NCI-H2227 (cell line): ENCODE results near the gene LAMA2.

ENCODE experiments used
- DNase-seq: peaks from one replicate; lab custom pipeline; 2025; ENCODE audit not compliant: unreplicated experiment; lab: John Stamatoyannopoulos, UW

Gene LAMA2

DNA sequence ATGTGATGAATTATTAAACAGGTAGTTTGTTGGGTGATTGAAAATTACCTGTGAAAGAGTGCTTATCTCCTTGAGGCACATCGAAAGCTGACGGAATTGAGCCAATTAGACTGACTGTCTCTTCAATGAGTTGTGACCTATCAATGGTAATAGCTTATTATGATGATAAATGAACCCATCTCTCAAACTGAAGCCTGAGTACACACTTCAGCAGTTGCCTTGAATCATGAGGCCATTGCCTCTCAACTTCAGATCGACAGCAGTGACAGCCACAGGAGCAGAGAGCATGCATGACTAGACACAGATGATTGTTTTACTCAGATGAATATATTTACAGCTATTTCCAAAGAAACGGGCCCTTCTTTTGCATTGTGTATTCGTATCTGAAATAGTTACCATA, 323.9 kb downstream of the LAMA2 start:
- DNase-seq: peak; percentile 26

DNA sequence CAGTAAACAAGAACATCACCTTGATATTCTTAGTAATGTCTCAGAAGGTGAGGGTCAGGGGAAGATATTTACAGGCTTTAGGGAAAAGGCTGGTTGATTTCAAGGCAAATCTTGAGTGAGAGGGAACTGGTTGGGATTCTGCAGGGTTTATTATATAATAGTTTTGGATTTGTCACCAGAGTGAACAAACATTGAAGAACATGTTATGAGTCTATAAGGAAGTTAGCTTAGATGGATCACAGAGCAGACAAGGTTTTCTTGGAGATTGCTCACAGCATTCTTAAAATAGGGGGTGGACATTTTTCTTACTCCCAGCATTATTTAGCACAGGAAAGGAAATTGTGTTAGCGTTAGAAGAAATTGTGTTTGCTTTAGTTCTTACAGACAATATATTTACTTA, 324.9 kb downstream of the LAMA2 start:
- DNase-seq: no peak

DNA sequence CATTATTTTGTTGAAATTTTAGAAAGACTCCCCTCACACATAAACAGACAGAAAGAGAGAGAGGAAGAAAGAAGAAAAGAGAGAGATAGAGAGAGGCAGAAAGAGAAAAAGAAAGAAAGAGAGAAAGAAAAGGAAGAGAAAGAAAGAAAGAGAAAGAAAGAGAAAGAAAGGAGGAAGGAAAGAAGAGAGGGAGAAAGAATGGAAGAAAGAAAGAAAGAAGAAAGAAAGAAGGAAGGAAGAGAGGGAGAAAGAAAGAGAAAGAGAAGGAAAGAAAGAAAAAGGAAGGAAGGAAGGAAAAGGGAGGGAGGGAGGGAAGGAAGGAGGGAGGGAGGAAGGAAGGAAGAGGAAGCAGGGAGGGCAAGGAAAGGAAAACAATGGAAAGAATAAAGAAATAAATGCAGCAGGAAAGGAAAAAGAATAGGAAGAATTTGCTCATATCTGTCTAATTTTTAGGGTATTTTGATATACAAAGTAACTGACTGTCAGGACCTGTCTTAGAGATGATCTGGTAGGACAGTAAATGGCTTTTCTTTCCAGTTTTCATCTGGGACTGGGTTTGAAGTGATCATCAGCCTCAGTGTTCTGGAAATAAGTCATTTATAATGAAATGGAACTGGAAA, 325.6 kb downstream of the LAMA2 start:
- no peak for DNase-seq

DNA sequence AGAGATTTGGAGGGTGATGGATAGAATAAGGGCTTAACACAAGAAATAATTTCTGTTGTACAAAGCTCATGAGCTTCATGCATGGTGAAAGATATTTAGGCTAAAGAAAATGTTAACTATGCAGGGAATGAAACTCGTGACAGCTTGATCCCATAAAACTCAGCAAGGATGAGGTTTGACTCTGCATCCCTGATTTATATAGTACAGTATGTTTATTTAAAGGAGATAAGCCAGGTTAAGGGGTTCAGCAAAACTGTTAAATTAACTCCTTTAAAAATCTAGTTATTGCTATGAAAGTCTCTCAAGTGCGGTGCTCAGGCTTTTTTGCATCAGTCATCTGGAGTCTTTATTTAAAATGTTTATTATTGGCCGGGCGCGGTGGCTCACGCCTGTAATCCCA, 326.4 kb downstream of the LAMA2 start:
- no peak for DNase-seq

DNA sequence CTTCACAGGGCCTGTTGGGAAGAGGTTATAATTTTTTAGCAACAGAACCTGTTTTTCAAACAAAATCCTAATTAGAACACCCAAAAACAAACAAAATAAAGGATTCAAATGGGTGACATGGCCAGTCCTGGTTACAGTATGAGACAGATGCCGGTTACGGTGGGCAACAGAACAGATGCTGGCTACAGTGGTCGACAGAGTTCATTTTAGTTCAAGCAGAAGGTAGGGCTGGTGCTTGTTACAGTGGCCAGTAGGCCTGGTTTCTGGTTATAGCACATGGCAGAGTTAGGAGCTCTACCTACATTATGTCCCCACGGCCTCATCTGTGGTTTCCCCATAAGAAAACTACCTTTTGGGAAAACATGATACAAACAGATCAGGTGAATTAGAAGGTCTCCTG, 327.7 kb downstream of the LAMA2 start:
- DNase-seq: no peak

DNA sequence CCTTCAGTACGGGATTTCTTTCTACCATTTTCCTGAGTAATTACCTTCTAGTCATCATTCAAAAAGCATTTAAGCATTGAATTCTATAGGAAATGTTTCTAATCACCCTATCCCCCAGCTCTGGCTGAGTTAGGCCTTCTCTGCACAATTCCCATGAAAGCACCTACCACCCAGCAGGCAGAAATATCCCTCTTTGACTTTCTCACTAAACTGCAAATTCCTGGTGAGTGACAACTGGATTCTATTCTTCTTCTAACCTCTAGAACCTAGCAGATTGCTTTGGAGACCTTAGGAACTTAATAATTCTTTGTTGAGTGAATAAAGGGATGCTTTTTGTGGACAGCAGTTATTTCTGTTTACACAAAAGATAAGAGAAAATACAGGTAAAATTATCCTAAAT, 328.7 kb downstream of the LAMA2 start:
- no peak for DNase-seq

DNA sequence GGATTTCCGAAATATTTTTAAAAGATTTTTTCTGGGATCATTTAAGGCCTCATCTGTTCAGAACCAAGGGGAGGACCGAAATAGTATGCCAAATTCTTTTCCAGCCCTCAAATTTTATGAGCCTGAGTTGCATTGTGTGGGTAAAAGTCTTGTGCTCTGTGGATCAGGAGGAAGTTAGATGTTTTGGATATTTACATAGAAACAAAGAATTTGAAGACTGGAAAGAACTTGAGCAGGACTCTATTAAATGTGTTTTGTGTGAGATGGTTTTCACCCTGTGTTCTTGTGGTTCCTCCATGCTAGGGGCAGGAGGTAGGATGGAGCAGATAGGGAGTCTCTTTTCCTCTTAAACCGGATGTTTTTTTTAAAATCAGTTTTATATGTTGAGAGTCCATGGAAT, 329.1 kb downstream of the LAMA2 start:
- DNase-seq: no peak

DNA sequence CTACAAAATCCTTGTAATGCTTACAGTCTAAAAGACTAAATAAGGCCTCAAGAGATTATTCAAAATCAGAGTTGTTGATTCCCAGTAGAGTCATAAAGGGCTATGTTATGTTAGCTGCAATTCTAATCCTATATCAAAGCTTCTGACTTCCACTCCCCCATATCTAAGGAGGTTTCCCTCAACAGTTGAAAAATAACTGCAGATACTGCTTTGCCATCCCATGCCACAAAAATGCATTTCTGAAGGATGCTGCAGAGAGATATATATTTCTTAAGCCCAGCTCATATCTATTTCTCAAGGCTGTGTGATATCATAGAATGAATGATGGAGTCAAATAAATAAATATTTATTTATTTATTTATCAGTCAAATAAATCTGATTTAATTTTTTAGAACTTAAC, 332.3 kb downstream of the LAMA2 start:
- DNase-seq: no peak

DNA sequence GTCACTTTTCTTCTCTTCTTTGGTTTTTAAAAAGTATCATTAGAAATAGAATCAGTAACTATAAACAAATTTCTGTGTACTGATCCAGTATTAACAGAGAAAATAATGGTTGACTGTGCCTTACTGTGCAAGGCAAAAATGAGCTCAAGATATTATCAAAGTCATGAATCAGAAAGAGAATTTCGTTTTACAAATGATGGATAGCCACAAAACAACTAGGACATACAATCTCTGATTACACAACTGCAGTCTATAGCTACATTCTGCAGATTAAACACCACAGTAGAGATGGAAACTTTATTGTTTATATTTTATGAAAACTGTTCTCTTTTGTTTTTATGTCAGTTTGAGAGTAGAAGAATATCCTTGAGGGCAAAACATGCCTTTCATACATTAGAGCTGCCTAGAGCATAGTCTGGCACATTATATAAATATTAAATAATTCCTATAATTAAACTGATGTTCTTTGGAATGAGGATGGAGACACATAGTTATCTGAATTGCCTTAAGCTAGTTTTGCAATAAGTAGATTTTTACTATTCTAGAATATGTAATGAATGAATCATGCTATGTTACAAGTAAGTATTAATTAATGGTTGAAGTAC, 333.1 kb downstream of the LAMA2 start:
- no peak for DNase-seq

DNA sequence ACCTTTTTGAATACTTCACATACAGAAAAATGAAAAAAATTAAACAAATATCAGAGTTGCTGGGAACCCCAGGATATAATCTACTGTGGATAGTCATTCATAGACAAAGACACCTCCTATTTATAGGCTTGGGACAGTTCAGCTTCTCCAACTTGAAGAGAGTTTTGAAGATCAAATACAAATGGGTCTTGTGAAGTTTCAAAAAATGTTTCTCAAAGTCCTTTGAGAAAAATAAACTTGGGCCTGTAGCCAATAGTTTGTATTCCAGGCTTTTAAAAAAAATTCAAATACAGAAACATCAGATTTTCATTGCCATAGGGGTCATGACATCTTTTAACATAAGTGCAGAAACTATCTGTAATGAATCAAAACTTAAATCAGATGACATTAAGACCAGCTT, 334.8 kb downstream of the LAMA2 start:
- no peak for DNase-seq

DNA sequence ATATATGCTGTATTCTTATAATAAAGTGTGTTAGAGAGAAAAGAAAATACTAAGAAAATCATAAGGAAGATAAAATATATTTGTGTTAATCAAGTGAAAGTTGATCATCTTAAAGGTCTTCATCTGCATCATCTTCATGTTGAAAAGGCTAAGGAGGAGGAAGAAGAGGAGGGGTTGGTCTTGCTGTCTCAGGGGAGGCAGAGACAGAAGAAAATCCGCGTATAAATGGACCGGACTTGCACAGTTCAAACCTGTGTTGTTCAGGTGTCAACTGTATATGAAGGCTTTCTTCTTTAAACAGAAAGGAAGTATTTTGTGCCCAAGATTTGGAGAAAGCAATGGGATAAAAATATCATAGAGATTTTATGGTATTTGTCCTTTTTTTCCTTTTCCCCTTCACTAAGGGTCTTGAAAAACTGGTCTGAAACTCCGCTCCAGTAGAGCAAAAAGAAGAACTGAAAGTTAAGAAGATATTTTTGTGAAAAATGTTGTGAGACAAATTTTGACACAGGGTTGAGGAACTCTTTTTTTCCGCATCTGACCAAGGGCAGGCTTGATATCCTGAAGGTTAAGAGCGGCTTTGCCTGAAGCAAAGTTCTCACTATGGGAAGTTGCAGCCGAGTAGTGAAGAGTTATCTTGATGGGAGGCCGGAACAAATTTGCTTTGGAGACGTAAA, 350.7 kb downstream of the LAMA2 start:
- DNase-seq: no peak

DNA sequence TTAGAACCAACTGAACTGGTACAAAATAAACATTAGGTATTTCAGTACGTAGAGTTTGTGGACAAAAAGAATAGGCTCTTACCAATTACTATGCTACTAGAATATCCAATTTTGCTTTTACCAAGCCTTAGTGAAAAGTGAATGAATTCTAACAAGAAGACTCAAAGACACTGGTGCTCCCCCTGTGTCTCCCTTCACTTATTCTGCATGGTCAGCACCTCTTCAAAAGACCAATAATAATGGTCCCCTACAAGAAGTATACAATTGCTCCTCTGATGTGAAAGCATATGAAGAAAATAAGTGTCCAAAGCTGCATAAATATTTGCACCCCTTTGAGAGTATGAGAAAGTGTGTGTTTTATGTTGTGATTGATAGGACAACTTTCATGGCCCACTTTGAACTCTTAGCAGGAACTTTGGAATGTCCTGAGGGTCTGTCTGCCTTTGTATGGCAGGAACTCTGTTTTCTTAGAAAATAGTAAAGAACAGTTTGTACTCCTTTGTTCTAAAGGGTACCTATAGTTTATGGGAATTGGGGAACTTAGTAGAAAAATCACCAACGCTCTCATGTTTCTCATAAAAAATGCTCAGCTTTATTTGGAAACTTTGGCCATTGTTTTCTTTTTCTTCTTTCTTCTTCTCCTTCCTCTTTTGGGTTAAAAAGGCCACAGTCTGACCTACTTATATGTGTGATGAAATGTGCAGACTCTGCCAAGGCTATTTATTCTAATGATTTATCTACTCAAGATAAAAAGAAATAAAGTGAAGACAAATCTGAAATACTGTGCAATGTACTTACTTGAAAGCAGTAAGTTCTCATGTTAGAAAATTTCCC, 352.4 kb downstream of the LAMA2 start:
- no peak for DNase-seq

DNA sequence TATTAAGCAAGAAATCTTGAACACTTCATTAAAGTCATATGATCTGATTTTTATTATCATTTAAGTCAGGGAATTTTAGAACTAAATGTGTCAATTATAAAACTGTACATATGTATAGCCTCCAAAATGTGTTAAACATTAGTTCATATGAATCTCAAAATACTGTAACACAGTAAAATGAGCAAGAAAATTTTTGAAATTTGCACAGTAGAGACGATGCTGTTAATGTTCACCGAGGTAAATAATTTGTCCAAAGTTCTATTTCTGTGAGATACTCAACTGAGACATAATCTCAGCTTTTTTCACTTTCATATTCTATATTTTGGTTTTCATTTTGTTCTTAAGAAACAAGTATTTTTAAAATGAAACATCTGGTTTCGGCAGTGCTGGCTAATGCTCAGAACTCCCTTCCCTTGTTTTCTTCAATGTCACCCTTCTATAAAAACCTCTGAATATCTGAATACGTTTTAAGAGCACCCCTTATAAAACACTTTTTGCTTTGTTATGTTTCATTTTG, 353.1 kb downstream of the LAMA2 start:
- DNase-seq: no peak

DNA sequence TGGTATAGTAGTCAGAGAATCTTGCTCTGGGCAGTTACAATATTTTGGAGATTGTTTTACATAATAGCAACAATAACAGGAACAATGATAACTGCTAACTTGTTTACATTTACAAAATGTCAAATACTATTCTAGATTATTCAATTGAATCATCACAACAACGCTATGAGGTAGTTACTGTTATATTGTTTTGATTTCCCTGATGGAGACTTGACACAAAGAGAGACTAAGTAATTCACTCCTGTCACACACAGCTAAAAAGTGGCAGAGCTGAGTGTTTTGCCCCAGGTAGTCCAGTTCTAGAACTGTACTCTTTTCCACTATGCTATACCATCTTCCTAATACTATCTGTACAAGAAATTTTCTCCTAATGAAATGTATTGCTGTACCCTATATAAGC, 356.1 kb downstream of the LAMA2 start:
- DNase-seq: no peak

DNA sequence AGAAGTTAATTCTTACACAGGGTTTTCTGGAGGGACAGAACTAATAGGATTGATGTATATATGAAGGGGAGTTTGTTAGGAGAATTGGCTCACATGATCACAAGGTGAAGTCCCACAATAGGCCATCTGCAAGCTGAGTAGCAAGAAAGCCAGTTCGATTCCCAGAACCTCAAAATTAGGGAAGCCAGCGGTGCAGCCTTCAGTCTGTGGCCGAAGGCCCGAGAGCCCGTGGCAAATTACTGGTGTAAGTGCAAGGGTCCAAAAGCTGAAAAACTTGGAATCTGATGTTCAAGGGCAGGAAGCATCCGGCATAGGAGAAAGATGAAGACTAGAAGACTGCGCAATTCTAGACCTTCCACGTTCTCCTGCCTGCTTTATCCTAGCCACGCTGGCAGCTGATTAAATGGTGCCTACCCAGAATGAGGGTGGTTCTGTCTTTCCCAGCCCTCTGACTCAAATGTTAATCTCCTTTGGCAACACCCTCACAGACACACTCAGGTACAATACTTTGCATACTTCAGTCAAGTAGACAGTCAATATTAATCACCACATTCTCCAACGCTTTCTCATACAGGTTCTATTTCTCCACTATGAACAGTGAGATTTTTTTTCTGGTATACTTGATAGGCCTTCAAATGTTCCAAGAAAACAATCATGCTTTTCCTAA, 357.0 kb downstream of the LAMA2 start:
- no peak for DNase-seq

DNA sequence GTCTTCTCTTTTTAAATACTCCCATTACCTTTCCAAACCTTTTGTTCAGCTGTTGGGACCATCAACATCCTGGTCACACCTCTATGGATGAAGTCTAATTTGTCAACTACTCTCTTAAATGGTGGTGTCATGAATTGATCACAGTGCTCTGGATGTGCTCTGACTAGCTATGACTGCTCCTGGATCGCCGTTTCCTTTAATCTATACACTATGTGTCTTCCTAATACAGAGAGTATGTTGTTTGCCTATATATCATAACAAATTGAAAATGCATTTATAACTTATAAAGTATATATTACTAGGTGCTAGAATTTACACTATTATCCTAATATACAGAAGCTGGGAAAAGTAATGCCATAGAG, 357.5 kb downstream of the LAMA2 start:
- DNase-seq: no peak

DNA sequence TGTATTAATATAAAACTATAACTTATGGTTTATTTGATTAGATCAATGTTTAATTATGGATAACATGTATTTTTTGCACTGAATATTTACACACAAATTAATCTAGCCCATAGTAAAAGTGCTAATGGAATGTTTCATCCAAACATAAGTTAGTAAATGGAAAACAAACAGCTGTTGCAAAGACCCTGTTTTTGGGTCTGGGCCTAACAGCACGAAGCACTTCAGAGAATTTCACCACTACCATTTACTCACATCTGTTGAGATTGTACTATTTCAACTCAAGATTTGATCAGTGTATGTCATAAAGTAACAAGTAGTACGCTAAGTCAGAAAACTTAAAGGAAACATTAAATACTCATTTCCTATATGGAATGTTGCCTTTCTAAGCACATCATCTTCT, 359.6 kb downstream of the LAMA2 start:
- no peak for DNase-seq

DNA sequence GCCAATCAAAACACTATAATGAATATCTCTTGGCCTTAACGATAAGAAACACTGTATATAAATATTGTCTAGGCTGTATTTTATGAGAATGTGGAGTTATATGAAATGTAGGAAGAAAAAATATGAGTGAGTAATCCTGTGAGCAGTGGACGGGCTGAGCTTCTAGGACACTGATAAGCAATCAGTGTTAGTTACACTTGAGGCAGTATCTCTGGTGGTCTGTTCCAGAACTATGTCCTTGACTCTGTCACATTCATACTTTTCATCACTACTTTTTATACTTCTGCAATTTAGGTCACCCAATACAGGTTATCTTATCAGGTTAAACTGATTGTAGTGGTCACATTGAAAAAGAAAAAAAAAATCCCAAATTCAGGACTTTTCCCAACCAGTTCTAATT, 360.4 kb downstream of the LAMA2 start:
- no peak for DNase-seq

DNA sequence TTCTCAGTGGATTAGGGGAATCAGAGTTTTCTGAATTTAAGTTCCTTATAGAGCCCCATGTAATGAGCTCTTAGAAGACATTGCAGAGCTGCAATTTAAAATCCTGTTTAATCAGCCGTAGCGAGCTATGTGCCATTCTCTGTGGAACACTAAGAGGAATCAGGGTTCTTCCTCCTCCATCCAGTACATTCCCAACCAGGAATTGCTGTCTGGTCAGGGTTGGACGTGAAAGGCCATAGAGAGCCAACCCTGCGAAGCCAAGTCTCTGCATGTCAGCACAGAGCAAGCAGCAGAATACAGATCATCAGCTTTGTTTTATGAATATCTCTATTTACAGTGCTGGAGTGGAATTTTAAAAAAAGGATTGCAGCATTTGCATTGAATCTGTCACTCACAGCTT, 366.0 kb downstream of the LAMA2 start:
- DNase-seq: no peak

DNA sequence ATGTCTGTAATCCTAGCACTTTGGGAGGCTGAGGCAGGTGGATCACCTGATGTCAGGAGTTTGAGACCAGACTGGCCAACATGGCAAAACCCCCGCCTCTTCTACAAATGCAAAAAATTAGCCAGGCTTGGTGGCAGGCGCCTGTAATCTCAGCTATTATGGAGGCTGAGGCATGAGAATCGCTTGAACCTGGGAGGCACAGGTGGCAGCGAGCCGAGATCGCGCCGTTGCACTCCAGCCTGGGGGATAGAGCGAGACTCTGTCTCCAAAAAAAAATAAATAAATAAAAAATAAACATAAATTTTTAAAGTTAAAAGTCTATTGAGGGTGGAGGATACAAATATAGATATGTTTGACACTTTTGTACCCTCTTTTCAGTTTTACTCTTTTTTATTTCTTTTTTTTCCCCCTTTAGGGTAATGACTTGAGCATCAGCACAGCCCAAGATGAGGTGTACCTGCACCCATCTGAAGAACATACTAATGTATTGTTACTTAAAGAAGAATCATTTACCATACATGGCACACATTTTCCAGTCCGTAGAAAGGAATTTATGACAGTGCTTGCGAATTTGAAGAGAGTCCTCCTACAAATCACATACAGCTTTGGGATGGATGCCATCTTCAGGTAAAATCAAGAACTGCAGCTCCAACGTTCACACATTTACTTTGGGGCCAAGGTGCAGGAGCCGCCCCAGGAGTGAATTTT, 368.9 kb downstream of the LAMA2 start:
- DNase-seq: peak; percentile 51
